Measurements from ENCODE around the gene LSM3.

DNA sequence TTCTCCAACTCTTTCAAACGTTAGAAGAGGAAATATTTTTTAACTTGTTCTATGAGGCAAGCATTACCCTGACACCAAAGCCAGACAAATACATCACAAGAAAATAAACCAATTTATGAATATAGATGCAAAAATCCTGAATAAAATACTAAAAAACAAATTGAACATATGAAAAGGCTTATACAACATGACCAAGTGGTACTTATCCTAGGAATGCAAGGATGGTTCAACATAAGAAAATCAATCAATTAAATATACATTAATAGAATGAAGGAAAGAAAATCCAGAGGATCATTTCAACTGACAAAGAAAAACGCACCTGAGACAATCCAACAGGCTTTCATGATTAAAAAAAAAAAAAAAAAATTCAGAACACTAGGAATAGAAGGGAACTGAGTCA lies 17.3 kb upstream of the LSM3 start:
- TF ChIP-seq POLR2A (IDR thresholded peaks at IDR 0.05; ENCODE audit: low read length) (no peak), GATA1 (IDR thresholded peaks at IDR 0.05; ENCODE audit: low read depth, low read length) (no peak)

Data from erythroblast (primary cell).